EL (cell line): ENCODE results near the gene GDPD4.

Source experiments
- DNase-seq: peaks from one replicate; pipeline ENCODE4 v3.0.0-alpha.2; 2016

The GDPD4 gene

GRCh38 chr11:77172666-77172982 lies 128.9 kb downstream of the GDPD4 start:
- DNase-seq, result no peak

- DNase-seq, result no peak
Measured at GRCh38 chr11:77171885-77172665, 129.4 kb downstream of the GDPD4 start.

DNA sequence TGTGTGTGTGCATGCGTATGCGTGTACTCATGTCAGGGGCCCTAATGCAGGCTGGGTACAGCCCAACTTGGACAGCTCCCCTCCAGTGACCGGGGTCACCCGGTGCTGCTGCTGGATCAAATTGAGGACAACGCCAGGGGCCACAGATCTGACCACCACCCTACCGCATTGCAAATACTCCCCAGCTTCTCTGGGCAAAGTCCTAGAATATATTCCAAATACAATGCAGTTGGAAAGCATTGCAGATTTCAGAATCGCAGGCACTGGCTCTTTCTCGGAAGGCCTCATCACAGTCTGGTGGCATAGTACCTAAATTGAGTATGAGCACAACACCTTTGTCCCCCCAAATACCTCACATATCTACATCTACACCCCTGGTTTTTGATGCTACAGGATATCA lies 130.2 kb downstream of the GDPD4 start:
- no peak for DNase-seq

GRCh38 chr11:77170107-77170506 lies 131.4 kb downstream of the GDPD4 start:
- no peak for DNase-seq

DNA sequence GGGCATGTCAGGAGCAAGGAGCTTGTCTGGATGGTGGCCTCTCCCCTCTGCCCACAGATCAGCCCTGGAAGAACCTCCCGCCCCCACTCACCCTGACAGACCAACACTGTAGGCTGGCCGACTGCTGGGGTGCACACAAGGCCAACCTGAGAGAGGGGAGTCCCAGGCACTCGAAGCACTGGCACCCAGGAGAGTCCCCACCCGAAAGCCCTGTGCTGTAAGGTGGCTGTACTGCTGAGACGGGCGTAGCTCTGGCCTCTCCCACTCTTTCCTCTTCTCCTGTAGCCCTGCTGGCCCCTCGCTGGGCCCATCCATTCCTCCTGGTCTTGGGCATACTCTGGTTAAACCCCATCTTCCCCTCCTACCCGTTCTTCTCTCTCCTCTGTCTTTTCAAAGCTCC lies 133.7 kb downstream of the GDPD4 start:
- no peak for DNase-seq

- no peak for DNase-seq
Measured at GRCh38 chr11:77167111-77167626, 134.3 kb downstream of the GDPD4 start.
